ENCODE data around the gene PIK3CB. TPM values are rescaled to one million over a fixed set of nuclear protein-coding genes. Genes with fewer than 3 reads are reported as not detected.
A peak's percentile ranks its signal among the peaks of the same experiment; 100 is the strongest.

The PIK3CB gene
- total RNA-seq, 2 donors from 2014 or later, result 51.4 to 53.0 TPM

- TF ChIP-seq CTCF (conservative IDR thresholded peaks at IDR 0.05), result no peak
- 54 to 87% methylated on average over 1 to 4 of the region's 4 CpGs for WGBS, 2 experiments (ENCODE audit: insufficient coverage in 1 of 2, insufficient read length in 1 of 2)
- Histone ChIP-seq H3K36me3 (ENCODE audit: control insufficient read depth, insufficient read depth, low read length) (peaks cover 81% of the 10 kb centered on the region), H3K4me1 (ENCODE audit: control insufficient read depth, insufficient read depth, low read length) (peaks cover 5% of the 10 kb centered on the region), H3K9me3 (ENCODE audit: control insufficient read depth, low read length) (peaks cover 19% of the 10 kb centered on the region), H3K4me3 (ENCODE audit: low read length) (no peak overlapping the region), H3K27me3 (ENCODE audit: control insufficient read depth, insufficient read depth, low read length, poor library complexity, severe bottlenecking) (no peaks in the 10 kb centered on the region), H3K9ac (ENCODE audit: extremely low read depth, low read length, poor library complexity, severe bottlenecking) (no peak overlapping the region), H3K27ac (ENCODE audit: low read depth, low read length) (peak overlapping the region; percentile 79)
- Mint-ChIP-seq H3K27ac (peak overlapping the region; percentile 80), H3K4me1 (peaks cover 25% of the 10 kb centered on the region), H3K9me3 (peaks cover 14% of the 10 kb centered on the region), H3K27me3 (ENCODE audit: insufficient read depth) (no peaks in the 10 kb centered on the region), H3K36me3 (ENCODE audit: low read depth) (peaks cover 66% of the 10 kb centered on the region), H3K4me3 (no peak overlapping the region)
- peak; percentile 53 for DNase-seq
These were observed 160.8 kb downstream of the PIK3CB start for GRCh38 chr3:138673641-138674530.

- H3K27me3 Mint-ChIP-seq (ENCODE audit: insufficient read depth), result no peaks in the 10 kb centered on the region
- DNase-seq, result no peak
- TF ChIP-seq CTCF (conservative IDR thresholded peaks at IDR 0.05), result no peak
- Histone ChIP-seq H3K27ac (ENCODE audit: low read depth, low read length) (no peak overlapping the region), H3K9ac (ENCODE audit: extremely low read depth, low read length, poor library complexity, severe bottlenecking) (no peak overlapping the region), H3K36me3 (ENCODE audit: control insufficient read depth, insufficient read depth, low read length) (peaks cover 78% of the 10 kb centered on the region), H3K4me1 (ENCODE audit: control insufficient read depth, insufficient read depth, low read length) (peaks cover 5% of the 10 kb centered on the region), H3K4me3 (ENCODE audit: low read length) (no peak overlapping the region), H3K9me3 (ENCODE audit: control insufficient read depth, low read length) (peaks cover under 1% of the 10 kb centered on the region), H3K27me3 (ENCODE audit: control insufficient read depth, insufficient read depth, low read length, poor library complexity, severe bottlenecking) (no peaks in the 10 kb centered on the region)
- no peak overlapping the region for H3K27ac Mint-ChIP-seq
- H3K4me1 Mint-ChIP-seq, result peaks cover 25% of the 10 kb centered on the region
- peaks cover 5% of the 10 kb centered on the region for H3K9me3 Mint-ChIP-seq
- no peak overlapping the region for H3K4me3 Mint-ChIP-seq
- H3K36me3 Mint-ChIP-seq (ENCODE audit: low read depth), result peaks cover 62% of the 10 kb centered on the region
These were observed 164.3 kb downstream of the PIK3CB start for GRCh38 chr3:138670407-138670806.

GRCh38 chr3:138668107-138668506 is 166.6 kb downstream of the PIK3CB start:
- DNase-seq, result no peak
- Histone ChIP-seq H3K9ac (ENCODE audit: extremely low read depth, low read length, poor library complexity, severe bottlenecking) (no peak overlapping the region), H3K36me3 (ENCODE audit: control insufficient read depth, insufficient read depth, low read length) (peaks cover 83% of the 10 kb centered on the region), H3K27me3 (ENCODE audit: control insufficient read depth, insufficient read depth, low read length, poor library complexity, severe bottlenecking) (no peaks in the 10 kb centered on the region), H3K4me3 (ENCODE audit: low read length) (no peak overlapping the region), H3K9me3 (ENCODE audit: control insufficient read depth, low read length) (no peaks in the 10 kb centered on the region), H3K4me1 (ENCODE audit: control insufficient read depth, insufficient read depth, low read length) (no peaks in the 10 kb centered on the region), H3K27ac (ENCODE audit: low read depth, low read length) (no peak overlapping the region)
- H3K36me3 Mint-ChIP-seq (ENCODE audit: low read depth), result peaks cover 63% of the 10 kb centered on the region
- H3K4me1 Mint-ChIP-seq, result peaks cover 14% of the 10 kb centered on the region
- no peak for TF ChIP-seq CTCF (conservative IDR thresholded peaks at IDR 0.05)
- H3K27me3 Mint-ChIP-seq (ENCODE audit: insufficient read depth), result no peaks in the 10 kb centered on the region
- no peak overlapping the region for H3K4me3 Mint-ChIP-seq
- H3K9me3 Mint-ChIP-seq, result no peaks in the 10 kb centered on the region
- no peak overlapping the region for H3K27ac Mint-ChIP-seq
- WGBS, 2 experiments (ENCODE audit: insufficient coverage in 1 of 2, insufficient read length in 1 of 2), result 95% methylated on average over 1 of the region's 1 CpG; no CpG with 5 or more reads in 1 of the 2 experiments

Measured in endodermal cell (in vitro differentiated cells).